Endothelial cell of hepatic sinusoid (primary cell): ENCODE results near the gene LTC4S.

Source experiments
- in situ Hi-C: cut with HindIII; loops from 2 replicates; pipeline ENCODE4 v1.10.0; 2017; ENCODE audit warnings: low sequenced_read_pairs

The LTC4S gene

DNA sequence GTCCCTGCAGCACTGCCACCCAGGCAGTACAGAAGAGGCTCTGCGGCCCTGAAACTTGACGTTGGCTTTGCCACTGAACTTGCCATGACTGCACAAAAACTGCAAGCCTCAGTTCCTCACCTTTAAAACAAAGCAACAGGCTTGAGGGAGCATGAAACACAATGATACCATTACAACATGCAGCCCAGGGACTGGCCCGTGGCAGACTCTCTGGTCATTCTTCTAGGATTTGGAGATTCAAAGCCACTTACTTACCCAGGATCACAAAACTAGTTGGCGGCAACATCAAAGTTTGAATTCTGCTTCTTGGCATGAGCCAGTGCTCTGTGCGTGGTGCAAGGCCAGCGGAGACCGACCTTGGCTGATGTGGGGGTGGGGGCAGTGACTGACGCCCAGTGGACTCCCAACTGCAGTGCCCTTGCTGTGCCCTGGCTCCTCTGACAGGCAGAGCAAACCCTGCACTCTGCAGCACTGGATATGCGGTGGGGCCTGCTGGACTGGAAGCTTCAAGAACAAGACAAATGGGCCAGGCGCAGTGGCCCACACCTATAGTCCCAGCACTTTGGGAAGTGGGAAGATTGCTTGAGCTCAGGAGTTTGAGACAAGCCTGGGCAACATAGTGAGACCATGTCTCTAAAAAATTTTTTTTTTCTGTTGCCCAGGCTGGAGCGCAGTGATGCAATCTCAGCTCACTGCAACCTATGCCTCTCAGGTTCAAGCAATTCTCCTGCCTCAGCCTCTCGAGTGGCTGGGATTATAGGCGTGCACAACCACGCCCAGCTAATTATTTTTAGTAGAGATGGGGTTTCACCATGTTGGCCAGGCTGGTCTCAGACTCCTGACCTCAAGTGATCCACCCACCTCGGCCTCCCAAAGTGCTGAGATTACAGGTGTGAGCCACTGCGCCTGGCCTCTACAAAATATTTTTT lies 45.8 kb downstream of the LTC4S start:
- in situ Hi-C loops, result no loop called here

DNA sequence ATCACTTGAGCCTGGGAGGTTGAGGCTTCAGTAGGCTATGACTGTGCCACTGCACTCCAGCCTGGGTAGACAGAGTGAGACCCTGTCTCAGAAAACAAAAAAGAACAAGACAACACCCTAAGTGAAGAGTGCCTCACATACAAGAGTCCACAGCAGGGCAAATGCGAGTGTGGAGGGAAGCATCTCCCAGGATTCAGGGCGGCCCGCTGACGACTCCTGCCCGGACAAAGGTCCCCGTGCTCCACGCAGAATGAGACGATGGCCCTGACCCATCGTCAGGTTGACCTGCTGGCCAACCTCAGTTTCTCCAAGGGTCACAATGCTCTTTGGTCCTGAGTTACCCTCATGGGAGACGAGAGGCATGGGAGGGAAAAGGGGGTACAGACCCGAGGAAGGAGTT lies 46.5 kb downstream of the LTC4S start:
- in situ Hi-C loops, result no loop called here

DNA sequence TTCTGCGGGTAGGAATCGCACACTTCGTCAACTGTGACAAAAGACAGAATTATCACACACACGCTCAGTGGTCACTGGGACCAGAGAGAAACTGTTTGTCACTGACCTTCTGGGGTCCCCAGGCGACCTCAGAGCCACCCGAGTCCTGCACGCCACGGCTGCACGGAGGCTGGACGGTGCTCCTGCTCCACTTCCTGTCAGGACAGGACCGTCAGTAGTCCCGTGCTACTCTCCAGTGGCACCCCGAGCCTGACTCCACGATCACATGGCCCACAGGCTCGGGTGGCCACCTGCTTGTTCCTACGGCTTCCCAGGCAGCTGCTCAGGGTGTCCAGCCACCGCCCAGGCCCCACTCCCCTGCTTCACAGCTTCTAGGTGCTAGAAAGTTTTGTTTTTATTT lies 47.0 kb downstream of the LTC4S start:
- in situ Hi-C loops, result no loop called here

DNA sequence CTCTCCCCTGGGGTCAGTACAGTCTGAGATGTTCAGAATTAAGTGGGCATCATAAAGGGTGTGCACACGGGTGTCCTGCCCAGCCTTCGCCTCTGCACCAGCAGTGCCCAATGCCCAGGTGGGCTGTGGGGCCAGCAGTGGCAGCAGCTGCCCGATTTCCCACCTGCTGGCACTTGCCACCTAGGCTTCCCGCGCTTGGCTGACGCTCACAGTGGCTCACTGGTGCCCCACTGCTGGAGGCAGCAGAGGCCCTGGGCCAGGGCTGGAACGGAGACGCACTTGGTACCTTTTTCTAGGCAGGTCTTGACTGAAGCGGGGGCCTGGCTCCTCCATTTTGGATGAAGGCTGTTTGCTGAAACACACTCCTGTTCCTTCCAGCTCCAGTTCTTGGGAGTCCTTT lies 47.8 kb downstream of the LTC4S start:
- in situ Hi-C loops, result no loop called here
